Memory B cell (primary cell): ENCODE data around the gene TNNI3K.
"Not testable (repeated sequence)": the region's sequence is repeated elsewhere in the genome, so short reads cannot be mapped to it uniquely, and the experiment has no call there.

ENCODE experiments used
- ATAC-seq: fragments of 150-1000 bp; cut with Tn5 transposase; 2 replicates; pipeline ENCODE4 v1.10.0; 2021; ENCODE audit warnings: low read depth, mild to moderate bottlenecking, moderate library complexity
- DNase-seq, 2 donors: peaks; one replicate each; pipeline ENCODE4 v3.0.0; 2022; ENCODE audit warnings: low spot score in 2 of 2
- H3K27ac Mint-ChIP-seq: one replicate; pipeline ENCODE4 v1.8.0; 2022; ENCODE audit warnings: mild to moderate bottlenecking, moderate library complexity, mixed read lengths
- H3K27me3 Mint-ChIP-seq: one replicate; pipeline ENCODE4 v1.8.0; 2022; ENCODE audit warnings: mixed read lengths
- H3K36me3 Mint-ChIP-seq: one replicate; pipeline ENCODE4 v1.8.0; 2022; ENCODE audit warnings: mild to moderate bottlenecking, mixed read lengths
- H3K4me1 Mint-ChIP-seq: one replicate; pipeline ENCODE4 v1.8.0; 2022; ENCODE audit warnings: mixed read lengths
- H3K4me3 Mint-ChIP-seq: one replicate; pipeline ENCODE4 v1.8.0; 2022; ENCODE audit warnings: mild to moderate bottlenecking, moderate library complexity, mixed read lengths
- H3K9me3 Mint-ChIP-seq: one replicate; pipeline ENCODE4 v1.8.0; 2022; ENCODE audit warnings: mixed read lengths

Gene TNNI3K

DNA sequence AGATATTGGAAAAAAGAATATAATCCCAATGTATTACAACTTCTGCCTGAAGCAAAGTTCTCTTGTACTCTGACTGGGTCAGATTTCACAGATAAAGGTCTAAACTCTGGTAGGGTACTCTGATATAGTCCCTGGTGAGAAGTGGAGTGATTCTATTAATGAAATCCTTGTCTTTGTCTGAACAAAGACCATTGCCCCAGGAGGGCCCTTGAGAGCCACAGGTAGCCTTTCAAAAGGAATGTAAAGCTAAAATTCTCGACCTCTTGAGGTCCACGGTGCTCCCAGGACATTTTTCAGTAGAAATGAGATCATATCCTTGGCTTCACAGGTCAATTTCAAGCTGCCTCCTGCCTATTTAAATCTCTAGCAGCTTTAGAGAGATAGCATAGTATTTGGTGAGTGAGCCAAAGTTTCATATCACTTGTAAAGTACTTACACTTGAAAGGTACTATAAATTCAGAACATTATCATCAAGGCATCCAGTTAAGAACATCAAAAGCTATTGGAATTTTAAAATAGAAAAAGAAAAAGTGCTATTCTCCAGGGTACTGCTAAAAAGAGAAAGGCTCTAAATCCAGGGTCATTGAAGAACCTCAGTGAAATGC lies 10.1 kb downstream of the TNNI3K start:
- Mint-ChIP-seq H3K27me3 (no peaks in the 10 kb centered on the region), H3K9me3 (no peaks in the 10 kb centered on the region), H3K36me3 (no peaks in the 10 kb centered on the region), H3K4me3 (no peak overlapping the region), H3K4me1 (no peaks in the 10 kb centered on the region), H3K27ac (no peak overlapping the region)
- ATAC-seq, result no peak
- DNase-seq, result no peak

DNA sequence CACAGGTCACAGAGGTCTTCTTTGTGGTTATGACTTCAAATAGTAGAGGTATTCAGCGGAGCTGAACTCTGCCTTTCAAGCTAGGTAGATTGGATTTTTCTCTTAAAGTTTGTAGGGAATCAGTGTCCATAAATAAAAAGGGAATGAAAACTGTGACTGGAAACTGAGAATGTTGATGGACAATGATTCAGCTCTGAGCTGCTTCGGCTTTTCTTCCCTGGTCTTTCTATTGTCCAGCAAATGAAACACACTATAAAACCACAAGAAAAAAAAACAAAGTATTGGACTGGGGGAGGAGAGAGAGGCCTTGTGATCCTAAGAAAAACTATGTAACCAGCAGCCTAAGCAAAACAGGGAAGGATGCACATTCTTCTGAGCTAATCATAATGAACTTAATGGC lies 11.1 kb downstream of the TNNI3K start:
- DNase-seq, result no peak
- H3K36me3 Mint-ChIP-seq, result no peaks in the 10 kb centered on the region
- ATAC-seq, result no peak
- no peaks in the 10 kb centered on the region for H3K27me3 Mint-ChIP-seq
- no peak overlapping the region for H3K27ac Mint-ChIP-seq
- H3K4me1 Mint-ChIP-seq, result no peaks in the 10 kb centered on the region
- H3K4me3 Mint-ChIP-seq, result no peak overlapping the region
- no peaks in the 10 kb centered on the region for H3K9me3 Mint-ChIP-seq

DNA sequence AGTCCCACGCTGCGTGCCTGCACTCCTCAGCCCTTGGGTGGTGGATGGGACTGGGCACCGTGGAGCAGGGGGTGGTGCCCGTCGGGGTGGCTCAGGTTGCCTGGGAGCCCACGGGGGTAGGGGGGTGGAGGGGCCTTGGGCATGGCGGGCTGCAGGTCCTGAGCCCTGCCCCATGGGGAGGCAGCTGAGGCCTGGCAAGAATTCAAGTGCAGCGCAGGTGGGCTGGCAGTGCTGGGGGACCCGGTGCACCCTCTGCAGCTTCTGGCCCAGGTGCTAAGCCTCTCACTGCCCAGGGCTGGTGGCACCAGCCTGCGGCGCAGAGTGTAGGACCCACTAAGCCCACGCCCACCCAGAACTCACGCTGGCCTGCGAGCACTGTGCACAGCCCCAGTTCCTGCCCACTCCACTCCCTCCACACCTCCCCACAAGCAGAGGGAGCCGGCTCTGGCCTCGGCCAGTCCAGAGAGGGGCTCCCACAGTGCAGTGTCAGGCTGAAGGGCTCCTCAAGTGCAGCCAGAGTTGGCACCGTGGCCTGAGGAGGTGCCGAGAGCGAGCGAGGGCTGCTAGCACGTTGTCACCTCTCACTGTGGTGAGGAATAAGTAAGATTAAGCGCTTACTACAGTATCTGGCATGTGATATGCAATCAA lies 12.8 kb downstream of the TNNI3K start:
- H3K27ac Mint-ChIP-seq, result no peak overlapping the region

DNA sequence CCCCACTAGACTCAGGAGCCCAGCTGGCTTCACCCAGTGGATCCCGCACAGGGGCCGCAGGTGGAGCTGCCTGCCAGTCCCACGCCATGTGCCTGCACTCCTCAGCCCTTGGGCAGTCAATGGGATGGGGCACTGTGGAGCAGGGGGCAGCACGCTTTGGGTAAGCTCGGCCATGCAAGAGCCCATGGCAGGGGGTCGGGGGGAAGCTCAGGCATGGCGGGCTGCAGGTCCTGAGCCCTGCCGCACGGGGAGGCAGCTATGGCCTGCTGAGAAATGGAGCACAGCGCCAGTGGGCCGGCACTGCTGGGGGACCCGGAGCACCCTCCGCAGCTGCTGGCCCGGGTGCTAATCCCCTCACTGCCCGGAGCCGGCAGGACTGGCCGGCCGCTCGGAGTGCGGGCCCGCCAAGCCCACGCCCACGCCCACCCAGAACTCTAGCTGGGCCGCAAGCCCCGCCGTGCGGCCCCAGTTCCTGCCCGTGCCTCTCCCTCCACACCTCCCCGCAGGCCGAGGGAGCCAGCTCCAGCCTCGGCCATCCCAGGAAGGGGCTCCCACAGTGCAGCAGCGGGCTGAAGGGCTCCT lies 18.1 kb downstream of the TNNI3K start:
- not testable (repeated sequence) for H3K27ac Mint-ChIP-seq, ATAC-seq, H3K27me3 Mint-ChIP-seq, H3K9me3 Mint-ChIP-seq, H3K4me1 Mint-ChIP-seq, H3K36me3 Mint-ChIP-seq, DNase-seq, H3K4me3 Mint-ChIP-seq

More for the DNA sequence above, 12.8 kb downstream of the TNNI3K start:
- ATAC-seq (no peak), DNase-seq (no peak)
- Mint-ChIP-seq H3K4me1 (no peaks in the 10 kb centered on the region), H3K36me3 (no peaks in the 10 kb centered on the region), H3K27me3 (no peaks in the 10 kb centered on the region), H3K4me3 (no peak overlapping the region), H3K9me3 (no peaks in the 10 kb centered on the region)

DNA sequence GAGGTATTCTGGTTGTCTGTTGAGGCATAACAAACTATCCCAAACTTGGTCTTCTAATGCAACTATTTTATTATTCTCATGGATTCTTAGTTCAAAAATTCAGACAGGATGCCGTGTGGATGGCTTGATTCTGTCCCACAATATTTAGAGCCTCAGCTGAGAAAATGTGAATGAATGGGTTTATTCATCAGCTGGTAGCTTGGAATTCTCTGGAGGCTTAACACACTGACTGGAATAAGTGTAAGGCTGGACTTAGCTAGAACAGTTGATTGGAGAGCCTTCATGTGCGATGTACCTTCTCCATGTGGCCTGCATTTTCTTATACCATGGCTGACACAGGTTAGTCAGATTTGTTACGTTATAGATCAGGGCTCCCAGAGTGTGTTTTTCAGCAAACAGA lies 30.8 kb downstream of the TNNI3K start:
- no peak for ATAC-seq
- H3K9me3 Mint-ChIP-seq, result no peaks in the 10 kb centered on the region
- no peak overlapping the region for H3K4me3 Mint-ChIP-seq
- no peaks in the 10 kb centered on the region for H3K4me1 Mint-ChIP-seq
- H3K27ac Mint-ChIP-seq, result no peak overlapping the region
- no peak for DNase-seq
- H3K27me3 Mint-ChIP-seq, result no peaks in the 10 kb centered on the region
- H3K36me3 Mint-ChIP-seq, result no peaks in the 10 kb centered on the region

DNA sequence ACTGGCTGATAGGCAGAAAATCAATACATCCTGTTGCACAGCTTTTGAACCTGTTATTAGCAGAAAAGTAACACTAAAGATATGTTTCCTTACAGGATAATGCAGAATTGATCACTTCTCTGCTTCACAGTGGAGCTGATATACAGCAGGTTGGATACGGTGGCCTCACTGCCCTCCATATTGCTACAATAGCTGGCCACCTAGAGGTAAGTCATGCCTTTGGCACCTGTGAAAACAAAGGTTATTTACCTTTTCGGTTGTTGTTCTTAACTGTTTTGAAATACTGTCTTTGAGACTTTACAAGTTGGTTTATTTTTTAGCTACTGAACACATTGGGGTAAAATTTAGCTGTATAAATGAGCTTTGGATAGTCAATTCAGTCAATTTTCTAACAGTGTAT lies 36.3 kb downstream of the TNNI3K start:
- Mint-ChIP-seq H3K4me3 (no peak overlapping the region), H3K27me3 (no peaks in the 10 kb centered on the region), H3K27ac (no peak overlapping the region), H3K36me3 (peaks cover 2% of the 10 kb centered on the region), H3K9me3 (peaks cover 2% of the 10 kb centered on the region), H3K4me1 (no peaks in the 10 kb centered on the region)
- DNase-seq (no peak), ATAC-seq (no peak)

DNA sequence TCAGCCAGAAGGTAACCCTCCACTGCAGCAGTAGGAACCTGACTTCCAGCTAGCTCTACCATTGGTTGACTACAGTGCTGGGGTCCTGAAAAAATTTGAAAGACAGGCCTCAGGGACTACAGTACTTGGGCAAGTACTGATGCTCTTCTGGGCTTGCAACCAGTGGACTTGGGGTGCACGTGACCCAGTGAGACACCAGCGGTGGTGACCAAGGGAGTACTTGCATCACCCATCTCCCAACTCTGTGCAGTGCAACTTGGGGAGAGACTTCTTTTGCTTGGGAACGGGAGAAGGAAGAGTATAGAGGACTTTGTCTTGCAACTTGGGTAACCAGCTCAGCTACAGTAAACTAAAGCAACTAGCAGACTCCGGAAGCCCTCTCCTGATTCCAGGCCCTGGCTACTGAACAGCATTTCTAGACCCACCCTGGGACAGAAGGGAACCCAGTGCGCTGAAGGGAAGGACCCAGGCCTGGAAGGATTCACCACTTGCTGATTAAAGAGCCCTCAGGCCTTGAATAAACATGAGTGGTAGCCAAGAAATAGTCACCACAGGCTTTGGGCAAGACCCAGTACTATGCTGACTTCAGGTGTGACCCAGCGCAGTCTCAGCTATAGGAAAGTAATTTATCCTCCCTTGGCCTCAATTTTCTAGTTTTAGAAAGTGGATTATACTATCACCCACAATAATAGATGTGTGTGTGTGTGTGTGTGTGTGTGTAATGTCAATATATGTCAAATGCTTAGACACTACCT lies 45.6 kb downstream of the TNNI3K start:
- Mint-ChIP-seq H3K4me1 (no peaks in the 10 kb centered on the region), H3K9me3 (peaks cover 2% of the 10 kb centered on the region), H3K27ac (no peak overlapping the region), H3K36me3 (no peaks in the 10 kb centered on the region), H3K27me3 (no peaks in the 10 kb centered on the region), H3K4me3 (no peak overlapping the region)
- DNase-seq (no peak), ATAC-seq (no peak)

DNA sequence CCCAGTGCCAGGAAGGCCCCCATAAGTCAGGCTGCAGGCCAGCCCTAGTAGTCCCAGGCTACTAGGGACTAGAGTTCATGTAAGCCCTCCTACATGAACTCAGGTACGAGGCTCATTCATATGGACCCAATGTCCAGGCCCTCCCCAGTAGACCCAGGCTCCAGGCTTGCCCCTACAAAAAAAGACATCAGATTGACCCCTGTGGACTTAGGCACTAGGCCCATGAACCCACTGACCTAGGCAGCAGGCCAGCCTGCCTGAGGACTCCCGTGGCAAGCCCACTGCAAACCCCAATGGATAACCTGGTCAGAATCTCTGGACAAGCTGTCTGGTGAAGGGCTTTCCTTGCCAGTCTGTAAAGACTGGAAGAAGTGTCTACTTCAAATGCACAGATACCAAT lies 51.2 kb downstream of the TNNI3K start:
- Mint-ChIP-seq H3K4me3 (no peak overlapping the region), H3K27me3 (no peaks in the 10 kb centered on the region), H3K36me3 (no peaks in the 10 kb centered on the region), H3K4me1 (no peaks in the 10 kb centered on the region), H3K27ac (no peak overlapping the region), H3K9me3 (peaks cover 9% of the 10 kb centered on the region)
- no peak for DNase-seq
- no peak for ATAC-seq

DNA sequence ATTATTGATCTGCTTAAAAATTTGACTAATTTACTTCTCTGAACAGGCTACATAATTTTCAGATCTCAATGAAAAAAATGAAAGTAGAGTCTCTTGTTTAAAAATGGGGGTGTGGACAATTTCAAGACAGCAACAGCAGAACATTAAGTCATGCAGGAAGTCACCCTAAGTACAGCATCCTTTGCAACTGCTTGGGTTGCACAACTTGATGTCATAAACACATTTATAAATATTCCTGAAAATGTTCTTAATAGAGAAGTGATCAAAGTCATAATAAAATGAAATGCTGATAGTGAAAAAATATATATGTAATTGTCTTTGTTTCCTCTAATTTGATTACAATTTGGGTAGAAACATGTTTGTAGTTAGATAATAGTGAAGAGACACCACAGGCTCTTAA lies 79.3 kb downstream of the TNNI3K start:
- no peak for DNase-seq
- Mint-ChIP-seq H3K27ac (no peak overlapping the region), H3K36me3 (no peaks in the 10 kb centered on the region), H3K4me1 (no peaks in the 10 kb centered on the region), H3K27me3 (no peaks in the 10 kb centered on the region), H3K4me3 (no peak overlapping the region), H3K9me3 (no peaks in the 10 kb centered on the region)
- no peak for ATAC-seq

DNA sequence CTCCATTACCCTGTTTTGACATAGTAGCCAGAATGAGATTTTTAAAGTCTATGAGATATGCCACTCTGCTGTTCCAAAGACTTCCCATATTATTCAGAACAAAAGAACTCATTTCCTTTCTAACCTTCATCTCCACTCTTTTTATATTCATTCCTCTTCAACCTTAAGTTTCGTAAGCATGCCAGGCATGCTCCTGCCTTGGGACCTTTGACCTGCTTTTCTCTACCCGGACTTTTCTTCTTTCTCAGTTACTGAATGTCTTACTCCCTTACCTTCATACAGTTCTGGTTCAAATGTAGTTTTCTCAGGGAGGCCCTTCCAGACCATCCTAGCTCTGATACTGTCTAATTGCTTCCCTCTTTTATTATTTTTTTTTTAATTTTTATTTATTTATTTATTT lies 81.1 kb downstream of the TNNI3K start:
- Mint-ChIP-seq H3K4me3 (no peak overlapping the region), H3K36me3 (no peaks in the 10 kb centered on the region)
- no peak for ATAC-seq

DNA sequence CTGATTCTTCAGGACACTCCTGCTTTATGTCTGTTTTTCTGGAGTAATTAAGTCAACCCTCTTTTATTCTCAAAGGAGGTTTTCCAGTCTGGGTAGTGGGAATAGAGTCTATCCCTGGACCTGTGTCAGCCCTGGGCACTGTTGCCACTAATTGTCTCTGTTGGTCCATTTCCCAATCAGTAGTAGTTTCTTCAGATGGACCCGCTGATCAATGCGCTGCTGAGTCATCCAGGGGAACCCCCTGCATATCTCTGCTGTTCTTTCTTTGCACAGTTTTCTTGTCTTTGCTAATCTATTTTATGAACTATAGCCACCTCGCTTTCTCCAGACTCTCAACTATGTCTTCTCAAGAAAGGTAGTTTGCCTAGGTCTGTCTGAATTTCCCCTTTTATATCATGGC lies 82.5 kb downstream of the TNNI3K start:
- no peak overlapping the region for H3K27ac Mint-ChIP-seq
- H3K4me1 Mint-ChIP-seq, result no peaks in the 10 kb centered on the region
- no peak overlapping the region for H3K4me3 Mint-ChIP-seq
- H3K9me3 Mint-ChIP-seq, result no peaks in the 10 kb centered on the region
- ATAC-seq (no peak), DNase-seq (no peak)
- no peaks in the 10 kb centered on the region for H3K36me3 Mint-ChIP-seq
- no peaks in the 10 kb centered on the region for H3K27me3 Mint-ChIP-seq

More for the DNA sequence above, 81.1 kb downstream of the TNNI3K start:
- Mint-ChIP-seq H3K27me3 (no peaks in the 10 kb centered on the region), H3K27ac (no peak overlapping the region), H3K9me3 (no peaks in the 10 kb centered on the region), H3K4me1 (no peaks in the 10 kb centered on the region)
- no peak for DNase-seq

DNA sequence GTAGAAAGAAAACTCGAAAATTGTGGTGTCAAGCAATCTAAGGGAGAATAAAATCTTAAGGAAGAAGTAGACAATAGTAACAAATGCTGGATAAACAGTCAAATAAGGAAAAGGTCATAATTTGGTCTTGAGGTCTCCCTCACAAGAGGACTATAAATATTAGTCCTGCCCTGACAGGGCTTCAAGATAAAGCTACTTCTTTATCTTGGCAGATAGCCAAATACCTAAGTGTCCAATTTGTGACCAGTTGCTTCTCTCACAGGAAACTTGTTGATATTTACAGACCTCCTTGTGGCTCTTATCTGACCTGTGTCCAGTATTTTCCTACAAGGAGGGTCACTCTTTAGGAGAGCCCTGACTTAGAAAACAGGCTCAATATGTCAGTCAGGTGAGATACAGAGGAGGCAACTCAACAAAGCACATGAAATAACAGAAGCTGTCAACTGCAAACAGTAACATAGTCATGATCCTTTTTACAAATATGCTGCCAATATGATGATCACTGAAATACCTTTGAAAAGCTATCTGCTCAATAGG lies 88.8 kb downstream of the TNNI3K start:
- Mint-ChIP-seq H3K27me3 (no peaks in the 10 kb centered on the region), H3K36me3 (no peaks in the 10 kb centered on the region), H3K4me3 (no peak overlapping the region), H3K4me1 (no peaks in the 10 kb centered on the region), H3K27ac (no peak overlapping the region), H3K9me3 (no peaks in the 10 kb centered on the region)
- DNase-seq (no peak), ATAC-seq (no peak)

DNA sequence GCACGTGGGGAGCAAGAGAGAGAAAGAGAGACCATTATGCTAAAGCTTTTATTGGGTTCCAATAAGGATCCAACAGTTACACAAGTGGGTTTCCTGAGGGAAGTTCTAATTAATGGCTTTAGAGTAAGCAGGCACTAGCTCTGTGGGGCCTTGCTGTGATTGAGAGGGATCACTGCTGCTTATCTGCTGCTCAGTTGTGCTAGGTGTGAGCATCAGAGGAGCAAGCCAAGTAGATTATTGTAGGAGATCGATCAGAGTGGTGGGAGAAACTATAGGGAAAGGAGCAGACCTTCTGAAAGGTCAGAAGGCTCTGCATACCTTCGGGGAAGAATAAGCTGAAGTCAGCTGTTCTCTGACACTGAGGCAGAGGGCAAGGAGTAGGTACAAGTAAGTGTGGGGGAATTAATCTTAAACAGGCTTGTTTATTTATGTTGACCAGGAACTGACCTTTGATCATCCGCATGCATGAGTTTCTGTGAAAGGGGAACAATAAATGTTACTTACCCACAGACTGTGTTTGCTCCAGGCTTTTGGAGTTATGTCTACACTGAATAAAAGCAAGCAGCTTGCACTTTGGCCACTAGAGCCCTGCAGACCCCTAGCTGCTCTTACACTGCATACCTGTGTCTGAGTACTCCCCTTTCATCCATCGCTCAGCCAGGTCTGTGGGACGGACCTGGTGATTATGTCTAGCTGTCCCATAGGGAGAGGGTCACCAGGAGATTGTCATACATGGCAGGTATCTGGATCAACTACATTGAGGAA lies 89.7 kb downstream of the TNNI3K start:
- H3K36me3 Mint-ChIP-seq, result no peaks in the 10 kb centered on the region

DNA sequence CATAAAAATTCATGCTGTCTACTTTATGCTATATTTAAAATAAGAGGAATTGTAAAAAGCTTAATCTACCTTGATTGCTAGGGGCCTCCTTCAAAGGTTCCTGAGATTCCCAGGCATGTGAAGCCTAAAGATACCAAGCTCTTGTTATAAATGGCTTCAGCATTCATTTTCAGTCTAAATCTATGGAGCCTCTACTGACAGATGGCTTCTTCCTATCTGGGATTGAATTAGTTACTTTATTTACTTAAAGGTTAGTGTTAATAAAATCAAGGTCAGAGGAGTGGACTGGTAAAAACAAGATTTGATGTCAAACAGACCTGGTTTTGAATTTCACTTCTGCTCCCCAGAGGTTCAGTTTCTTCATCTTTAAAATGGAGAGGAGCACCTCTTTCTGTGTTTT lies 93.7 kb downstream of the TNNI3K start:
- no peaks in the 10 kb centered on the region for H3K27me3 Mint-ChIP-seq
- peaks cover 3% of the 10 kb centered on the region for H3K36me3 Mint-ChIP-seq
- DNase-seq (no peak), ATAC-seq (no peak)
- no peak overlapping the region for H3K4me3 Mint-ChIP-seq
- H3K27ac Mint-ChIP-seq, result no peak overlapping the region
- H3K4me1 Mint-ChIP-seq, result no peaks in the 10 kb centered on the region
- no peaks in the 10 kb centered on the region for H3K9me3 Mint-ChIP-seq

More for the DNA sequence above, 89.7 kb downstream of the TNNI3K start:
- no peaks in the 10 kb centered on the region for H3K4me1 Mint-ChIP-seq
- no peak overlapping the region for H3K4me3 Mint-ChIP-seq
- H3K9me3 Mint-ChIP-seq, result no peaks in the 10 kb centered on the region
- H3K27me3 Mint-ChIP-seq, result no peaks in the 10 kb centered on the region
- H3K27ac Mint-ChIP-seq, result no peak overlapping the region
- DNase-seq (no peak), ATAC-seq (no peak)
